Skin epidermis (tissue), 12 donors: ENCODE data around the gene HIBCH.

Experiments used
- H3K27ac ChIP-seq, 21 experiments: fragments of 200-600 bp; sonication (generic) in 11 of 21; one replicate each; pipeline ENCODE4 v1.5.0; 2020; ENCODE audit warnings: mild to moderate bottlenecking in 3 of 21, inconsistent platforms in 2 of 21, moderate library complexity in 2 of 21
- H3K4me3 ChIP-seq, 7 experiments: fragments of 200-600 bp; sonication (generic) in 2 of 7; one replicate each; pipeline ENCODE4 v1.5.0; 2020; ENCODE audit warnings: inconsistent platforms in 2 of 7, mild to moderate bottlenecking in 2 of 7, moderate library complexity in 1 of 7

HIBCH gene

DNA sequence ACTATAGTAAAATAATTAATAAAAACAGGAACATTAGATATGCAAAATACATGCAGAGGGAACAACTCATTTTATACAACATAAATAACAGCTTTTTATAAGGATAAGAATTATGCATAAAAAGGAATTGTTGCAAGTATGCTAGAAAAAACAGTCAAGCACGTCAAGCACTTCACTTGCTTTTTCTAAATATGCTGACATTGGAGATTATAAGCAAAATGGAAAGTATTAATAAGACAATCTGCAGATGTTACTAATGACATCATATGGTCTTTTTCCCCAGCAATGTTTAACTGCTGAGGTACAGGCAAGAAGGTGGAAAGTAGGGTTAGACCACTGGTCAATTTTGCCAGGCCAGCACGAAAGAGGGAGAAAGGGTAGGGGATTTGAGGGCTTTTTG is 111.7 kb downstream of the HIBCH start:
- Histone ChIP-seq H3K4me3 (no peak overlapping the region), H3K27ac (no peak overlapping the region)

DNA sequence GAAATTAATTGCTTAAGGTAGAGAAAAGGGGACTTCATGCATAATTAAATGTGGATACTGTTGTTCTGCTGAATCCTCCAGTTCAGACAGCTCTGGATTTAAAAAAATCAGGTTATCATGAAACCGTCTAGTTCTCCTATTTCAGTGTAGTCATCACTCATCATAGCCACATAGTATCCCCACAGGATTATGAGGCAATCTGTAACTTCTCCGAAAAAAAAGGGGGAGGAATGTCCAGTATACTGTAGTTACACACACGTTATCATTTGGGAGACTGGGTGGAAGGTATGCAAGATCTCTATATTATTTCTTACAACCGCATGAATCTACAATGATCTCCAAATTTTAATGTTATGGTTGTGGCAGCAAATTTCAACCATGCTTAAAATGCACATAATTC is 114.0 kb downstream of the HIBCH start:
- Histone ChIP-seq H3K27ac (no peak overlapping the region), H3K4me3 (no peak overlapping the region)

DNA sequence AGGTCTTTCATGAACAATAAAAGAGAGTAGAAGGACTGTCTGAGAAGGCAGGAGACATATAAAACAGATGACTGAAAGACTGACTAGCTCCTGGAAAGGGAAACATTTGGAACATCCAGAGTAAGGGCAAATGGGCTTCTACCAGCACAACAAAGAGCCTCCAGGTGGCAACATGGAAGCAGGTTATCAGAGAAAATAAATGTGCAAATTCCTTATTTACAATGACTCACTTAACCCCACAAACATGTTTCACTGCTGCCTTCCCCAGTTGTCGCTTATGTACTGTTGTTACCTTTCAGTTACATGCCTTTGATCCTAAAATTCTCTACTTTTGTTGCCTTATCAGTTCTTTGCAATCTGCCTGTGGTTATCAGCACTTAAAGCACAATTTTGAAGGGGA is 117.0 kb downstream of the HIBCH start:
- Histone ChIP-seq H3K4me3 (no peak overlapping the region), H3K27ac (no peak overlapping the region)

GRCh38 chr2:190202018-190202417 is 117.6 kb downstream of the HIBCH start:
- H3K27ac ChIP-seq, result no peak overlapping the region
- no peak overlapping the region for H3K4me3 ChIP-seq

GRCh38 chr2:190200603-190201002 is 119.0 kb downstream of the HIBCH start:
- Histone ChIP-seq H3K27ac (no peak overlapping the region), H3K4me3 (no peak overlapping the region)

DNA sequence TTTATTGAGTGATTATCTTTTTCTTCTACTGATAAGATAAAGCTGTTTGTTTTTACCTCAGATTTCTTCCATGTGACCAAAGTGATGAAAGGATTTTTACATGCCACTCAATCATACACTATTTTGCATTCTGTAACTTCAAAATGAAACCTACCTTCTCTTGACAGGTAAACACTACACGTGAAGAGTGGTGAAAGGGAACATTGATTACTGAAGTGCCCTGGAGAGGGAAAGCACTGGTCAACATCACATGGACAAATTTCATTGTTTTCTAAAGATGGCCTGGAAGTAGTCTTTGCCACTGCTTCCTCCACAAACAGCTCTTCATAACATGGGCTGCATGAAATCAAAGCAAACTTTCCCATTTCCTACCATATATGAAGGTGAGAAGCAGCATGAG is 120.1 kb downstream of the HIBCH start:
- no peak overlapping the region for H3K27ac ChIP-seq
- H3K4me3 ChIP-seq, result no peak overlapping the region

DNA sequence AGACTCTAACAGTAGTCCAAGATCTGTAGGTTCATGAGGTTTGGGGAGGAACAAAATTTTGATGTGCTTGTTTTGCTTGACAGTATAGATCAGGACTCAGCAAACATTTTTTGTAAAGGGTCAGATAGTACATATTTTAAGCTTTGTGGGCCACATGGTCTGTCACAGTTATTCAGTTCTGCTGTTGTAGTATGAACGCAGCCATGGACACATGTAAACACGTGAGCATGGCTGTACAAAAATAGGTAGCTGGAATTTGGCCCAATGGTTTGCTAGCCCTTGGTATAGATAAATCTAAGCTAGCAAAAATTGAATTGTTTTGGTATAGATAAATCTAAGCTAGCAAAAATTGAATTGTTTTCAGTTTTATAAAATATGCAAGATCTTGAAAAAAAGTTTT is 120.5 kb downstream of the HIBCH start:
- H3K27ac ChIP-seq, result no peak overlapping the region

DNA sequence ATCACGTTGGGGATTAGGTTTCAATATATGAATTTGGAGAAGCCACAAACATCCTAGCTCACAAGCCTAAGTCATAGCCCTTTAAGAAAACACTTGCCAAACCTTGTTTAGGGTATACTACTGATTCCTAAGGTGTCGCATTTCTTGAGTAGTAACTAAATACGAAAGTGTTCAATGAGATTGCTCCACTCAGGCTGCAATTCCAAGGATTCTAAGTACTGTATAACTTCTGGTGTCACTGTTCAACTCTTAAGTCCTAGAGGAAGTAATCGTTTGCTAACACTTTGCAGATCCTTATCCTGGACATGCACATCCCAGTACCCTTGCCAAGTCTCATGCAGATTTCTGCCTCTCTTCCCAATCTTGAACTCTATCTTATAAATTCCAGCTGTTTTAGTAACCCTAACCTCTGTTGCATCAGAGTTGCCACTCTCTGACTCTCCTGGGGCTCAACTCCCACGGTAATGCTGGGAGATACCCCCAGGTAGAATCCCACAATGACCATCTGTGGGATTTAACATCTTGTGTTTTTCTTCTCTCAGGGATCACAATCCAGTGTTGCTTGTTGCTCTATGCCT is 122.4 kb downstream of the HIBCH start:
- Histone ChIP-seq H3K4me3 (no peak overlapping the region), H3K27ac (no peak overlapping the region)

More for the DNA sequence above, 120.5 kb downstream of the HIBCH start:
- H3K4me3 ChIP-seq, result no peak overlapping the region

- H3K27ac ChIP-seq, result no peak overlapping the region
- no peak overlapping the region for H3K4me3 ChIP-seq
Observed at GRCh38 chr2:190190507-190191162, 129.0 kb downstream of the HIBCH start.

DNA sequence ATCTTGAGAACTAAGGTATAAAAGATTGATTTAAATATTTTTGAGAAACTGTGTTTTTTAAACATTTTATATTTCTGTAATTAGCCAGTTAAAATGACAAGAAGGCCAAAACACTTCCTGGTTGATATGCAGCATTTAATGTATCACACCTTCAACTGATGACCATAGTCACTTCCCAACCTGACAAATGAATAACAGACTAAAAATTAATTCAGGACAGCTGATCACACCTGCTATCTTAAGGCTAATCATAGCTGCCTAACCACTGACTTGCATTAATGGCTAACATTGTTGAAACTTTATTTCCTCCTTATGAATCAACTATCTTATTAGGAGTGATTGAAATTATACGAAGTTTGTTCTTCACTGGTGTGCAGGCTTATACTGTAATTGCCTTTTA is 131.3 kb downstream of the HIBCH start:
- Histone ChIP-seq H3K4me3 (no peak overlapping the region), H3K27ac (no peak overlapping the region)

DNA sequence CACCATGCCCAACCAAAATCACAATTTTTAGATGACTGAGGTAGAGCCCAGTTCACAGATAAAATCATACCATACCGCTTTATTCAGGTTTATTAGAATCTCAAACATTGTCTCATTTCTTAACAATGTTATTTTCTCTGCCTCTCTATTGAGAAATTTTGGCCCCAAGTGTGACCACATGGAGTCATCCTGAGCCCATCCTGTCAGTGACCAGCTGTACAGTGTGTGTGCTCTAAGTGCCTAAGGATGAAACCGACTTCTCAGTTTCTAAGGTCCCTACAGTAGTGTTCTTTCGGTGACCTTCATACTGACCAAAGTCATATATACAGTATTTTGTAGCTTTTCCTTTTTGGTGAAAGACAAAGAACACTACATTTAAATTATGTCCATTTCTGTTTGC is 133.4 kb downstream of the HIBCH start:
- H3K4me3 ChIP-seq, result no peak overlapping the region
- H3K27ac ChIP-seq, result no peak overlapping the region

DNA sequence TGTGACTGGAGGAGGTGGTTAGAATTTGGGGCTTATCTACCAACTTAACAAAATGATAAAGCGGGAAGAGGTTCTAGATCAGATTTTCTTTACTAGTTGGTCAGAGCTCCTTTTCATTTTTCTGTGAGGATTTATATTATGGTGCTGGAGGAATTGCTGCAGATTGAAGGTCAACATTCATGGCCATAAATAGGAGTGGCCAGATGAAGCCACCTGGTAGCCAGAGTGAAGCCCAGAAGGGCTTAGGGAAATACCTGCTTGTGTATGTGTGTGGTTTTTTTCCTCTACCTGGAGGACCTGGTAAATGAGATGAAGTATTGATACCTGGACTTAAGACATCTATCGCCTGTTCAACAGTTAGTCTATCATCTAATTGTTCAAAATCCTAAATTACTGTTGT is 134.2 kb downstream of the HIBCH start:
- Histone ChIP-seq H3K4me3 (no peak overlapping the region), H3K27ac (no peak overlapping the region)

- Histone ChIP-seq H3K27ac (no peak overlapping the region), H3K4me3 (no peak overlapping the region)
Observed at GRCh38 chr2:190184460-190184859, 135.2 kb downstream of the HIBCH start.

- H3K4me3 ChIP-seq, result no peak overlapping the region
- H3K27ac ChIP-seq, result peak overlapping the region in 2 of 21 experiments; percentile 12 to 20
Observed at GRCh38 chr2:190183539-190183938, 136.1 kb downstream of the HIBCH start.

DNA sequence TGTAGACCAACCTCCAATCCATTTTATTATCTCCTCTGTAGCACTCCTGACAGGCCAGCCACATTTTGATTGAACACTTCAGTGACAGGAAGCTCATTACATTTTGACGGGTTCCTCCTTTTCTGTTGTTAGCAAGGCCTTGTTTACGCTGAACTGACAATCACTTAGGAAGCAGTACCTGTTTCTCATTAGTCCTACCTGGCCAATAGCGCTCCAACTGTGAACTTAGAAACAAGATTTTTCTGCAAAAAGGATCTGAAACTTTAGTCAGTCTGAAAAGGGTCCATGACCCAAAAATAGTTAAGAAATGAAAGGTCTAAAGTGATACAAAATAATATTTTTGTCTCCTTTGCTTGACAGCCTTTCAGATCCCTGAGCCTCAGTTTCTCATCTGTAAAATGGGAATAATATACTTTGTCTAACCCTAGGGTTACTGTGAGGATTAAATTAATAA is 137.5 kb downstream of the HIBCH start:
- peak overlapping the region in 3 of 21 experiments; percentile 36 to 85 (median 84) for H3K27ac ChIP-seq
- H3K4me3 ChIP-seq, result no peak overlapping the region

DNA sequence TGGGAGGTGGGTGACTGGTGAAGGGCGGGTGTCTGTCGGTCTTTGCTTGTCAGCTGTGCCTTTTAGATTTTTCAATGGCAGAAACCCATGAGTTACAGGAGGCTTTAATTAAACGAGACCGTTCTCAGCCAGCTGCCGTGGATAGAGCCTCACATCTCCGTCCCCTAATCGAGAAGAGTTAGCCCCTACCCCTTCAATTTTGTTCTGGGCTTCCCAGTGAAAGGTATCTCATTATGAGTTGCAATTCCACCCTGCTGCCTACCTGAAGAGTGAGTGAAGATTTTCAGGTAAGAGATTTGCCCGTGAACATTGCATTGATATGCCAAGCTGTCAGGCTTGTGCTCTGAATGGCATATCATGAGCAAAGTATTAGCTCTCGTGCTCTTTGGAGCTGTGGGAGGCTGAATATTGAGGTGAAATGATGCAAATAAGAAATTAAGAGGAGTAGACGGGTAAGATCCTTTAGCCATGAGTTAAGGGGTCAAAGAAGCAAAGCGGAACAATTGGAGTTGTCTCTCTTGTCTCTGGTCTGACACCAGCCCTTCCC is 138.4 kb downstream of the HIBCH start:
- peak overlapping the region in 13 of 21 experiments; percentile 22 to 87 (median 74) for H3K27ac ChIP-seq
- H3K4me3 ChIP-seq, result peak overlapping the region; percentile 45 to 58 (median 53)

DNA sequence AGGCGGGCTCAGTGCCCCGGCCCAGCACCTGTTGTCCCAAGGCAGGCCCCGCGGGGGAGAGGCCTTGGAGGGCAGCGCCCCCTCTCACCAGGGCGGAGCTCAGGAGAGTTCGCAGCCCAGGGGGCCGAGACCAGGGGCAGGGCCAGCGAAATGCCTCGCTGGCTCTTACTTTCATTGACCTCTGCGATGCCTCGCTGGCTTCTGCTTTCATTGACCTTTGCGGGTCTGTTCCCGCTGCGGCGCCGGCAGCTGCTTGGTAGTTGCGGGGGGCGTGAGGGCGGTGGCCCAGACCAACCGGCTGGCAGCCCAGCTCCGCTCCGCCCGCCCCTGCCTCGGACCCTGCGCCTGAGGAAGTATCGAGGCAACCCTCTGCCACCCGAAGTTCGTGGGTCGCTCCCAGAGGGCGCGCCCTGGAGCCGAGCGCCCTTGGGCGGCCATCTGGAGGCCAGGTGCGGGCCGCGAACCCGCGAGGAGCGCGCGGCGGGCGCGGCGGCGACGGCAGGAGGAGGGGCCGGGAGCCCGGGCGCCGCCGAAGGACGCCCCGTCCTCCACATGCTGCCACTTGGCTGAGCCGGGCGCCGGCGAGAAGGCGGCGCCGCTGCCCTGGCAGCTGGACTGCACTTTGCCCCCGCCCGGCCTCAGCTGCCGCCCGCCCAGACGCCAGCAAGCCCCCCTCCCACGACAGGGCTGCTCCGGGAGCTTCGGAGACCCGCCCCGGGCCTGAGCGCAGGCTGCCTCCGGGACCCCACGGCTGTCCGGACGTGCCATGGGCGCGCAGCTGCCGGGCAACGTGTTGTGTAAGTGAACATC is 139.1 kb downstream of the HIBCH start:
- peak overlapping the region in 16 of 21 experiments; percentile 22 to 87 (median 68) for H3K27ac ChIP-seq
- peak overlapping the region; percentile 45 to 58 (median 53) for H3K4me3 ChIP-seq

- peak overlapping the region in 13 of 21 experiments; percentile 22 to 87 (median 74) for H3K27ac ChIP-seq
- peak overlapping the region; percentile 45 to 58 (median 53) for H3K4me3 ChIP-seq
Observed at GRCh38 chr2:190179754-190180312, 139.8 kb downstream of the HIBCH start.

DNA sequence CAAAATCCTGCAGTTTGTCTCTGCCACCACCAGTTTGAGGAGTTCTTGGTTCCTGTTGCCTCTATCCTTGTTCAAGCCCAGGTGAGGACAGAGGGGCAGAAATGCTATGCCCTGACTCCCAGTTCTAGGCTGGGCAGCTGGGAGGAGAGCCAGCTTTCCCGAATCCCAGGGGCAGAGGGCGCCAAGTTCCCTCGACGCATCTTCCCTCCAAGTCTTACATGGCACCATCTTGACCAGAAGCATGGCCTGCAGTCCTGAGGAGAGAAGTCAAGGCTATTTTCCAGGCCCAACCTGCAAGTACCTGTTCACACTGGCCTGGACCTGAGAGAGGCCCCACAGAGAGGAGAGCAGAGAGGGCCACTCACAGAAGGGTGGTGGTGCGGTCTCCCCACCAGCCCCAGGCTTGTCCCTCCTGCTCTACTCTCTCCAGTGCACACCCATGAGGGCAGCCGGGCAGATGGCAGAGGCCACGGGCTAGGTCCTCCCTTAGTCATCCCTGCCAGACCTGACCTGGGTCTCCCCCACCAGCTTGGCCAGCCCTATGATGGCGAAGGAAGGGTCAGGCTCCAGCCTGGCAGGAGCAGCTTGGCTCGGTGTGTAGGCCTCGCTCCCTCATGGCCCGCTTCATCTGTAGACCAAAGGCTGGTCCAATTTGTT is 141.4 kb downstream of the HIBCH start:
- no peak overlapping the region for H3K27ac ChIP-seq
- no peak overlapping the region for H3K4me3 ChIP-seq
